OCI-LY1 (cell line): ENCODE measurements around the gene IVL.

Experiments used
- H2AFZ ChIP-seq: fragments of 200-600 bp; sonication (generic), shearing (Covaris generic); 2 replicates; pipeline ENCODE4 v1.6.0; 2014; ENCODE audit warnings: antibody characterized with exemption, mild to moderate bottlenecking, low read length
- H3F3A ChIP-seq: fragments of 200-600 bp; sonication (generic), shearing (Covaris generic); 2 replicates; pipeline ENCODE4 v1.6.0; 2014; ENCODE audit warnings: mild to moderate bottlenecking, antibody characterized with exemption, low read length, moderate library complexity; ENCODE audit not compliant: insufficient read depth
- H3K27ac ChIP-seq: fragments of 200-600 bp; sonication (generic); 2 replicates; pipeline ENCODE4 v1.5.1; 2014; ENCODE audit warnings: low read length, mixed run types, mild to moderate bottlenecking, low read depth; ENCODE audit not compliant: poor library complexity, severe bottlenecking
- H3K27me3 ChIP-seq: fragments of 200-600 bp; sonication (generic); 2 replicates; pipeline ENCODE4 v1.6.0; 2014; ENCODE audit warnings: antibody characterized with exemption, mild to moderate bottlenecking, low read length, moderate library complexity; ENCODE audit not compliant: insufficient read depth
- H3K36me3 ChIP-seq: fragments of 200-600 bp; sonication (generic); 2 replicates; pipeline ENCODE4 v1.6.1; 2014; ENCODE audit warnings: mild to moderate bottlenecking, antibody characterized with exemption, low read length, moderate library complexity, mixed read lengths; ENCODE audit not compliant: insufficient read depth
- H3K4me1 ChIP-seq: fragments of 200-600 bp; sonication (generic); 2 replicates; pipeline ENCODE4 v1.5.1; 2014; ENCODE audit warnings: mild to moderate bottlenecking, low read length, moderate library complexity; ENCODE audit not compliant: insufficient read depth, severe bottlenecking
- H3K4me2 ChIP-seq: fragments of 200-600 bp; sonication (generic), shearing (Covaris generic); 2 replicates; pipeline ENCODE4 v1.6.1; 2014; ENCODE audit warnings: low read length
- H3K4me3 ChIP-seq: fragments of 200-600 bp; sonication (generic); 2 replicates; pipeline ENCODE4 v1.5.1; 2014; ENCODE audit warnings: low read length, low read depth, mild to moderate bottlenecking, mixed read lengths; ENCODE audit not compliant: poor library complexity, severe bottlenecking
- H3K79me2 ChIP-seq: fragments of 200-600 bp; shearing (Covaris generic); 2 replicates; pipeline ENCODE4 v1.6.1; 2016; ENCODE audit warnings: mixed run types, low read length, mixed read lengths; ENCODE audit not compliant: insufficient read depth
- H3K9ac ChIP-seq: fragments of 200-600 bp; sonication (generic), shearing (Covaris generic); 2 replicates; pipeline ENCODE4 v1.6.1; 2014; ENCODE audit warnings: mild to moderate bottlenecking, low read length, mixed read lengths
- H3K9me2 ChIP-seq: fragments of 200-600 bp; sonication (generic), shearing (Covaris generic); 2 replicates; pipeline ENCODE4 v1.6.1; 2014; ENCODE audit warnings: low read depth, mild to moderate bottlenecking, low read length, mixed read lengths
- H3K9me3 ChIP-seq: fragments of 200-600 bp; shearing (Covaris generic); 2 replicates; pipeline ENCODE4 v1.6.1; 2014; ENCODE audit warnings: low read length, mixed read lengths
- H4K20me1 ChIP-seq: fragments of 200-600 bp; sonication (generic), shearing (Covaris generic); 2 replicates; pipeline ENCODE4 v1.6.0; 2016; ENCODE audit warnings: mild to moderate bottlenecking, low read length; ENCODE audit not compliant: insufficient read depth
- EZH2 ChIP-seq: fragments of 200-600 bp; sonication (generic), shearing (Covaris generic); IDR thresholded peaks from 2 replicates; pipeline ENCODE4 v1.8.0; 2017; ENCODE audit warnings: borderline replicate concordance, mixed run types, mild to moderate bottlenecking, antibody characterized with exemption, low read length, moderate library complexity, mixed read lengths
- TF ChIP-seq, protein P1 (sequence below): fragments of 200-600 bp; sonication (generic), shearing (Covaris generic); IDR thresholded peaks from 2 replicates; pipeline ENCODE4 v1.5.1; 2017; ENCODE audit warnings: mild to moderate bottlenecking, antibody characterized with exemption, low read length, moderate library complexity, mixed read lengths

IVL gene

DNA sequence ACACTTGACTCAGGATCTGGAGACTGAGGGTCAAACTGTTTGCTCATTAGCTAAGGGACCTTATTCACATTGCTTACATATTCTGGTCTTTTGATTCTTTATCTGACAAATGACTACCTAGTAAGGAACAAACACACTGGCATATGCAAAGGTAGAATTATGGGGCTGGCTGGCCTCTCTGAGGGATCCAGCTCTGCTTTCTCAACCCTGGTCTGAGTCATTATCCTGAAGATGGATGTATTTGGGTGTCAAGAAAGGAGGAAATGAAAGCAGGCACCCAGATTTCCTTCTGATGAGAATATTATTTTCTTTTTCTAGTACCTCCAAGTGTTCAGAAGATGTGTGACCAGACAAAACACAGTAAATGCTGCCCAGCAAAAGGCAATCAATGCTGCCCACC lies 24.3 kb upstream of the IVL start:
- TF ChIP-seq EZH2 = no peak
- TF ChIP-seq, protein P1, sequence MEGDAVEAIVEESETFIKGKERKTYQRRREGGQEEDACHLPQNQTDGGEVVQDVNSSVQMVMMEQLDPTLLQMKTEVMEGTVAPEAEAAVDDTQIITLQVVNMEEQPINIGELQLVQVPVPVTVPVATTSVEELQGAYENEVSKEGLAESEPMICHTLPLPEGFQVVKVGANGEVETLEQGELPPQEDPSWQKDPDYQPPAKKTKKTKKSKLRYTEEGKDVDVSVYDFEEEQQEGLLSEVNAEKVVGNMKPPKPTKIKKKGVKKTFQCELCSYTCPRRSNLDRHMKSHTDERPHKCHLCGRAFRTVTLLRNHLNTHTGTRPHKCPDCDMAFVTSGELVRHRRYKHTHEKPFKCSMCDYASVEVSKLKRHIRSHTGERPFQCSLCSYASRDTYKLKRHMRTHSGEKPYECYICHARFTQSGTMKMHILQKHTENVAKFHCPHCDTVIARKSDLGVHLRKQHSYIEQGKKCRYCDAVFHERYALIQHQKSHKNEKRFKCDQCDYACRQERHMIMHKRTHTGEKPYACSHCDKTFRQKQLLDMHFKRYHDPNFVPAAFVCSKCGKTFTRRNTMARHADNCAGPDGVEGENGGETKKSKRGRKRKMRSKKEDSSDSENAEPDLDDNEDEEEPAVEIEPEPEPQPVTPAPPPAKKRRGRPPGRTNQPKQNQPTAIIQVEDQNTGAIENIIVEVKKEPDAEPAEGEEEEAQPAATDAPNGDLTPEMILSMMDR = no peak
- Histone ChIP-seq H3K9ac (no peak overlapping the region), H3F3A (no peaks in the 10 kb centered on the region)

DNA sequence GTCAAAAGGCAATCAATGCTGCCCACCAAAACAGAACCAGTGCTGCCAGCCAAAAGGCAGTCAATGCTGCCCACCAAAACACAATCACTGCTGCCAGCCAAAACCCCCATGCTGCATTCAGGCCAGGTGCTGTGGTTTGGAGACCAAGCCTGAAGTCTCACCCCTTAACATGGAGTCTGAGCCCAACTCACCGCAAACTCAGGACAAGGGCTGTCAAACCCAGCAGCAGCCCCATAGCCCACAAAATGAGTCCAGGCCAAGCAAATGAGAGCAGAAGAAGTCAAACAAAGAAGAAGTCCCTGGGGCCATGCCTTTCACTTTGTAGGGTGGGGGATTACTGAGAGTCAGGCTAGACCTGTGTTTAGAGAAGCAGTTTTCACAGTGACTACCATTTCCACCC lies 23.8 kb upstream of the IVL start:
- Histone ChIP-seq H3K27me3 (no peaks in the 10 kb centered on the region), H3K9me3 (no peaks in the 10 kb centered on the region), H3K4me1 (no peaks in the 10 kb centered on the region), H3K79me2 (no peaks in the 10 kb centered on the region), H3K9ac (no peak overlapping the region), H3K36me3 (no peaks in the 10 kb centered on the region), H3K4me3 (no peak overlapping the region), H3F3A (no peaks in the 10 kb centered on the region), H2AFZ (no peak overlapping the region), H3K4me2 (no peak overlapping the region), H4K20me1 (no peaks in the 10 kb centered on the region), H3K9me2 (no peaks in the 10 kb centered on the region), H3K27ac (no peak overlapping the region)
- TF ChIP-seq, protein P1 = no peak
- TF ChIP-seq EZH2 = no peak

More for the DNA sequence above, 24.3 kb upstream of the IVL start:
- Histone ChIP-seq H3K9me2 (no peaks in the 10 kb centered on the region), H2AFZ (no peak overlapping the region), H3K36me3 (no peaks in the 10 kb centered on the region), H3K27me3 (no peaks in the 10 kb centered on the region), H3K79me2 (no peaks in the 10 kb centered on the region), H3K4me1 (no peaks in the 10 kb centered on the region), H3K9me3 (no peaks in the 10 kb centered on the region), H3K27ac (no peak overlapping the region), H3K4me3 (no peak overlapping the region), H3K4me2 (no peak overlapping the region), H4K20me1 (no peaks in the 10 kb centered on the region)

DNA sequence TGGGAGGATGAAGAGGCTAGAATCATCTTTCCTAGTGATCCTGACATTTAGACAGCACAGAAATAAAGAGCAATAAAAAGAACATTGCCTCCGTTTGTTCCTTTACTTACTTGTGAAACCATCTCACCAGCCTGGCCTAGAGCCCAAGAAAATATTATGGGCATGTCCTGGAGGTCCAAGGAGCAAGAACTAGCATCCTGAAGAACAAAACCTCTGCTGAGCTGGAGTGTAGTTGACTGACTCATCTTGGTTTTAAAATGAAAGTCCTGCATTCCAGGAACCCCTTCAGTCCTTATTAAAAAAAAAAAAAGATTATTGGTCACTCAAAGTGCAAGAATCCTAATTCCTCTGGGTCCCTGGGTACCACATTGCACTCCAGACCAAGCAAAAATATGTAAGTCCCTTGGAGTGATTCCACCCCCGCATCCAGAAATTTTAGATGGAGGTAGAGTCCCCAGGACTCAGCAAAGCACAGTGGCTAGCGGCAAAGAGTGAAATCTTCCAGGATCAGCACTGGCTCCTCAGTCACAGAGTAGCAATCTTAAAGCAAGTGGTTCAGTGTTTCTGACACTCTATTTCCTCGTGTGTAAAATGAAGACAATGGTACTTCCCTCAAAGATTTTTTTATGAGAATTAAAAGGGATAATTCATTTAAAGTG lies 23.3 kb upstream of the IVL start:
- Histone ChIP-seq H3K9ac (no peak overlapping the region), H3K36me3 (no peaks in the 10 kb centered on the region), H3K9me3 (no peaks in the 10 kb centered on the region), H3K79me2 (no peaks in the 10 kb centered on the region), H2AFZ (no peak overlapping the region), H3K4me2 (no peak overlapping the region), H3K4me3 (no peak overlapping the region), H3F3A (no peaks in the 10 kb centered on the region), H3K4me1 (no peaks in the 10 kb centered on the region), H4K20me1 (no peaks in the 10 kb centered on the region), H3K27me3 (no peaks in the 10 kb centered on the region), H3K9me2 (no peaks in the 10 kb centered on the region), H3K27ac (no peak overlapping the region)
- TF ChIP-seq EZH2 = no peak
- TF ChIP-seq, protein P1 = no peak
